Activated CD8-positive, alpha-beta memory T cell treated with anti-CD3 and anti-CD28 coated beads for 48 hours (primary cell): Measurements from ENCODE around the gene CPLANE2.
A peak's percentile ranks its signal among the peaks of the same experiment; 100 is the strongest.
"Not testable (repeated sequence)": the region's sequence is repeated elsewhere in the genome, so short reads cannot be mapped to it uniquely, and the experiment has no call there.

Source experiments
- DNase-seq, 3 experiments: peaks; one replicate each; pipeline ENCODE4 v3.0.0-alpha.2; 2020; ENCODE audit warnings: low read depth in 2 of 3, low spot score in 2 of 3

CPLANE2 gene

DNA sequence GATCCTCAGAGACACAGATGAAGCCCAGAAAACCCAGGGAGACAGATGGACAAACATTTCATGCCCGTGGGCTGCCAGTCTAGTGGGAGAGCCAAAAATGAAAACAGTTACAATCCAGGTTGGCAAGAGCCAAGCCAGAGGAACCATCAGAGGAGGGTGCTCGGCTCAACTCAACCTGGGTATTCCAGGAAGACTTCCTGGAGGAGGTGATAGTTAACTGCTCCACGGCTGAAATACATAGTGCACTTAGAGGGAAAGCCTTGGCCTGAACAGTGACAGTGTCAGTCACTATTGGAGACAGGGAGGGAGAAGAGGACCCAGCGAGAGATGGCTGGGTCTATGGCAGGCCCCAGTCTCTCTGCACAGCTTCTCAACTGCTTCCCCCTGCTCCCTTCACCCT, 26.4 kb downstream of the CPLANE2 start:
- no peak for DNase-seq

DNA sequence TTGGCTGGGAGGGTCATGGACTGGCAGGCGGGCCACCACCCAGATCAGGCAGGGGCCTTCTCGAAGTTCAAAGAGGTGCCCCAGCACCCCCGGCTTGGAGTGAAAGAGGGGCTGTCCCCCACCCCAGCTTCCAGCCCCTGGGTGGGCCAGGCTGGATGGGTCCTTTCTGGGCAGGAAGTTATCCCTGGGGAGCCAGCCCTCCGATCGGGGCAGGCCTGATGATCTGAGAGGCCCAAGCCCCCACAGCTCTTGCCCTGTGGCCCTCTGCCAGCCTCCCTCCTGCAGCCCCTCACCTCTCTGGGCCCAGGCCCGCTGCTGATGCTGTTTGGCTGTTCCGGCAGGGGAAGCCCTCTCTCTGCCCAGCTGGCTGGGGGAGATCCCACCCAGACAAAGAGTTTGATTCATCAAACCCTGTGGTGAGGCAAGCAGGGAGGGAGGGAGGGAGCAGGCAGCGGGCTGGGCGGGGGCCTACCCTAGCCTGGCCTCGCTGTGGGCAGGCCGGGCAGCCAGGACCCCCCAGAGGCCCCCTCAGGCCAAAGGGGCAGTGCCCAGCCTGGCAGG, 27.1 kb downstream of the CPLANE2 start:
- no peak for DNase-seq

DNA sequence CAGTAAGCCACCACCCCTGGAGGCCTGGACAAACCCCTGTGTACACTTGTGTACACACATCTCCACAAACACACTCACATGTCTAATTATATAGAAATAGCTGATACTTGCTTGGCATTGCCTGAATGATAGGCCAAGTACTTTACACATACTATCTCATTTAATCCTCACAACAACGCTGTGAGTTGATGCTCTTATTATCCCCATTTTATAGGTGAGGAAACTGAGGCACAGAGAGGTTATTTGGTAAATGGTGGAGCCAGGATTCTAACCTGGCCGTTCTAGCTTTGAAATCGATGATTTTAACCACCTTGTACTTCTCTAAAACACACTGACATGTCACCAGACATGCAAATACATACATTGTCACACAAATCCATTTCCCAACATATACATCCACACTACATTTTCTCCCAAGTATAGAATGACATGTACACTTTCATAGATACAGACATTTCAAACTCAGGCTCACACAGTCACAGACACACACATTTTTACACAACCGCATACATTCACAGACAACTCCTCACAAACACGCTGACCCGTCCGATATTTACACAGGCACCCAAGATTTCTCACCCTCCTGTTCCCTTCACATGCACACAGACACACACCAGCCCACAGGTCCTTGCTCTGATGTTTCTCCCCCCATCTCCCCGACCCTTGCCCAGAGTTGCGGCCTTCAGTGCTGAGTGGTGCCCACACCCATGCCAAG, 27.7 kb downstream of the CPLANE2 start:
- no peak for DNase-seq

DNA sequence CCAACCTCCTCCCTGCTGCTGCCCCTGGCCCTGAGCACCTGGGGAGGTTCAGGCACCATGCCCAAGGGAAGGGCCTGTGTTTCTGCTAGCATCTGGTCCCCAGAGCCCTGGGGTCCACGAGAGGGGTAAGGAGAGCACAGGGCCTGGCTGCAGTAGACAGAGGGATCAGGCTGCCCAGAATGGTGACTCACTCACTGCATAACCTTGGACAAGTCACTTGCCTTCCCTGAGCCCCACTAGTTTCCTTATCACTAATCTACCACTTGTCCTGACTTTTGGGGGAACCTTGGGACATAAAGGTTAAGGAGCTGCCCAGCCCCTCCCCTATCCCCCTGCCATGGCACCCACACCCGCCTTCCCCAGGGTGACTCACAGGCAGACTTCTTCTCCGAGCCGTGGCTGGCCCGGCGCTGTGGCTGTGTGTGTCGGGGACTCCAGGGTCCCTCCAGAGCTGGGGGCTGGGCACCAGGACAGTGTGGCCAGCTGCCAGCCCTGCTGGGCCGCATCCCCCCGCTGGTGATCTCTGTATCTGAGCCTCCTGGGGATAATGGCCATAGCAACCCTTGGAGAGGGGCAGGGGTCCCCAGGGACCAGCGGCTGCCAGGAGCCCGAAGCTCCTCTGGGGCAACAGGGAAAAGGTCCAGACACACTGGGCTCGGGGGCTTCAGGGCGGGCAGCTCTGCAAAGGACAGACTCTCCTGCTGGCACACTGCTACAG, 28.6 kb downstream of the CPLANE2 start:
- DNase-seq, result no peak

DNA sequence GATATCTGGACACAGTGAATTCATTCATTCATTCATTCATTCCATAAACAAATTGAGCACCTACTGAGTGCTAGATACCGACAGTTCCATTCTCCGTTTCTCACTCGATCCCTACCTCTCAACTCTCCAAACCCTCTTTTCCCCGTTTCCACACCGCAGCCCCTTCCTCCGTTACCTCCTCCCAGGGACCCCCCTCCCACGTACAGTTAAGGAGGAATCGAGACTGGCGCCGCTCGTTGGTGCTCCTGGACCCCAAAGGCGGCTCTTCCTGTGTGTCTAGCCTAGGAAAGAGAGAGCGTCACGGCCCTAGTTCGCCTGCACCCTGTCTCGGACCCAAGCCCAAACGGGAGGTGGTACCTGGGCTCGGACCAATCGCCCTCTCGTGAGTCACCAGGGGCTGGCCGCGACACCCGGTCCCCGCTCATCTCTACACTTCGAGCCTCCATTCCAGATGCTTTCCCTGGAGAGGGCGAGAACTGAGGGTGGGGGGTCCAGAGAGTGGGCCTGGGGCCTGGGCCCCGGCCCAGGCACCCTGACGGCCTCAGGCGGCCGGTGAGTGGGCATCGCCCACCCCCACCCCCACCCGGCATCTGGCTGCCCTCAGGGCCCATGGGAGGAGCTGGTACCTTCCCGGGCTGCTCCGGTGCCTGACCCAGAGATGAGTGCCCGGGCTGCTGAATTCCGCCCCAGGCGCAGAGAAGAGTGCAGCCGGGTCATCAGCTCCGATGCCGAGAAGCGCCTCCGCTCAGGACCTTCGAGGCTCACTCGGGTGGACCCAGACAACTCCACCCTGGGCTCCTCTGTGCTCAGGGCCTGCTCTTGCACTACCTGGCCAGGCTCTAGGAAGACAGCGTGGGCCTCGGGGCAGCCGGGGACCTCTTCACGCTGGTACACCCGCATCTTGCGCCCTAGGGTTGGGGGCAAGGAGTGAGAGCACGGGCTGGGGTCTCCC, 29.4 kb downstream of the CPLANE2 start:
- DNase-seq, result no peak

DNA sequence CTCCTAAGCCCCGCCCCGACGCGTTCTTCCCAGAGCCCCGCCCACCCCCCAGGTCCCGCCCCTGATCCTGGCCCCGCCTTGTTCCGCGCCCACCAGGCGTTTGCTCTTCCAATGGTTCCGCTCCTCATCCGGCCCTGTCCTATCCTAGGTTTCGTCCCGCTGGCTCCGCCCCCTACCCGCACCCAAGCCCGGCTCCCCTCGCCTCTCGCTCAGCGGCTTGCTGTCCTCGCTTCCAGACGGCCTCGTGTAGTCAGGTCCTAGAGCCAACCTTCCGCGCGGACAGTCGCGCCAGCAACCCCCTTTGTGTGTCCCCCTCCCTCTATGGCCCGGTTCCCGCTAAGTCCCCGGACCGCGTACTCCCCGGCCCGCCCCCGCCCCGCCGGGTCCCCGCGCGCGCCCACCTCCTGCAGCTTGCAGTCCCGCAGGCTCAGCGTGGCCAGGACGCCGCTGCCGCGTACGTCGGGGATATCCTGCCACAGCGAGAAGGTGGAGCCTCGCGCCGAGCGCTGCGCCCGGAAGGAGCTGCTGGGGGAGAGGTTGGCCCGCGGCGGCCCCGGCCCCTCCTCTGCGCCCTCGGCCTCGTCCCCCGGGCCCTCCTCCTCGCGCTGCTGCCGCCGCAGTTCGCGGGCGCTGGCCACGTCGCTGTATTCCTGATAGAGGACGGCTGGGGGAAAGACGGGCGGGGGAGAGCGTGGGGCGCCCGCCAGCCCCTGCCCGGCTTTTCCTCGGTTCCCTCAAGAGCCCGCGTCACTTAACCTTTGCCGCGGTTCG, 30.3 kb downstream of the CPLANE2 start:
- peak; percentile 78 to 84 (median 81) for DNase-seq

DNA sequence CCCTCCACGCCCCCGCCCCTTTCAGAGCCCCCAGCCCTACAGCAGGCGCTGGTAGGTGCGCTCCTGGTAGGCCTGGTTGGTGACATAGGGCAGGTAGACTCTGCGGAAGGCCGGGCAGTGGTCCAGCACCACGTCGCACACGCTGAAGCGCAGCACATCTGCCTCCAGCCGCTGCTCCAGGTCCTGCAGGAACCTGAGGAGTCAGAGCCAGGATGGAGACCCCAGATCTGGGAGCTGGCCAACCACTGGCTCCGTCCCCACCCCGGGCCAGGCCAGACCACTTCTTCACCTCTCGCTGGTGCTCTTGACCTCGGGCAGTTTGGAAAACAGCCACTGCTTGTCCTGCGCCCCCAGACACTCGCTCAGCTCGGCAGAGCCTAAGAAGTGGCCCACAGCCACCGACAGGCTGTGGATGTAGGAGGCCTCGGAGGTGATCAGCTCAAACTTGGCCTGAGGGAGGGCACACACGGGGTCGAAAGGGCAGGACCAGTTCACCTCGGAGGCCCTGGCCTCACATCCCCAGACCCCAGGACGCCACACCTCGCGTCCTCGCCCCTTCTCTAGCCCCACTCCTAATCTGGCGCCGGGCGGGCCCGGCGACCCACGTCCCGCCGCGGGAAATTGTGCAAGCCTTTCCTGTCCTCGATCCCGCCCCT, 31.0 kb downstream of the CPLANE2 start:
- no peak for DNase-seq

DNA sequence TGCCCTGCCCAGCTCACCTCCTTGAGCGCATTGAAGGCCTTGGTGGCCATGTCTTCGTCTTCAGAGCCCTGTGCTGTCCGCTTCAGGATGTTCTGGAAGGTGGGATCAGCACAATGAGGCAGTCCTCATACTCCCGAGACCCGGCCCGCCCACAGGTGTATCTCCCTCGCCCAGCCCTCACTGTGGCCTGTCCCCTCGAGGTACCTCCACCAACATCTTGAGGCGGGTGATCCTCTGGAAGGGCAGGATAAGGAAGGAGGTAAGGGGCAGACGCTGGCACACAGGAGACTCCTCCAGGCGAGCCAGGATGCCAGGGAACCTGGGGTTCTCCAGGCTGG, 31.7 kb downstream of the CPLANE2 start:
- no peak for DNase-seq

DNA sequence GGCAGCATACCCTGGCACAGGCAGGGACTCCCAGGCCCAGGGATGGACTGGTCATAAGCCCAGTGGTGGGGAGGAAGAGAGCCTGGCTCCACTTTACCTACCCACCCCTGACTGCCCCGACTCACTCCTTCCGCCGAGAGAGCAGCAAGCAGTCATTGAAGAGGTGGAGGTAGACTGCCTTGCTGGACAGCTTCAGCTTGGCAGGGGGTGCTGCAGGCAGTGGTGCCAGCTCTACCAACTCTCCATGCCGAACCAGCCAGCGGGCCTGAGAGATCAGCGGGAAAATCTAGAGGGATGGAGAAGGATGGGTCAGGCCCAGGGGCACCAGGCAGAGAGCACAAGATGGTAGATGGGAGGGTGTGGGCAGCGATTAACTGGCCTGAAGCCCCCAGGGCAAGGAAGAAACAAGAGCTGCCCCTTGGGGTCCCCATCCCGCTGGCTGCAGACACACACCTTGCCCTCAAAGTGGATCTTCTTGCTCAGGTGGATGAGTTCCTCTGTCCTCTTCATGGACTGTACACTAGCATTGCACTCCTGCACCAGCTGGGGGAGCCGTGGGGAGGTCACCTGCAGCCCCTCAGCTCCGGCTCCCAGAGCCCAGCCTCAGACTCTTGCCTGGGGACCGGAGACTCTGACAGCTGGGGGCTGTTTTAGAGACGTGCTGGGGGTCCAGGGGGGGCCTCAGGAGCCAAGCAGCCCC, 32.2 kb downstream of the CPLANE2 start:
- DNase-seq, result no peak

DNA sequence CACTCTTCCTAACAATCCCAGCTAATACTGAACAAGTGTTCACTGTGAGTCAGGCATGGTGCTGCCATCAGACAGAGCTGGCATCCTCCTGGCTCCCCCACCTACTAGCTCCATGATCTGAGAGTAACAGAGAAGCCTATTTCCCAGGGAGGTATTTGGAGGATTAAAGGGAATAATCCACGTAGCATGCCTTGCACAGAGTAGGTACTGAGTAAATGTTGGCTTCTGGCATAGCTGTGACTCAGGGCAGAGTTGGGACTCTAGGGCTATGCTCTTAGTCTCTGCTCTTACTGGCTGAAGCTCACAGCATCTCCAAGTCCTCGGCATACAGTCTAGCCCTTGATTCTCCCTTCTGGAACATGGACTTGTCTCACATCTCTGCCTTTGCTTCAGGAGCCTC, 32.8 kb downstream of the CPLANE2 start:
- no peak for DNase-seq

DNA sequence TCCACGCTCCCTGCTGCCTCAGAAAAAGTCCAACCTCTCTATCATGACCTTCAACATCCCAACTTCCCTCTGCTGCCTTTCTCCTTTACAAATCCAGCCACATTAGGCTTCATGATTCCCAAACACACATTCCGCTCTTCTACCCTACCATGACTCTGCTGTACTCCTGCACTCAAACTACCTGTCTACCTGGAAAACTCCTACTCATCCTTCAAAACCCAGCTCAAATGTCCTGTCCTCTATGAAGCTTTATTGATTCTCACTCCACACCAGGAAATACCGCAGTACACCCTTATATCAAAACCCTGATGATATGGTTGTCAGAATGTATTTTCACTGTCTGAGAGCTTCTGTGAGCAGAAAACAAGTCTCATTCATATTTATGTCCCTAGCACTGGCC, 33.4 kb downstream of the CPLANE2 start:
- DNase-seq, result no peak

DNA sequence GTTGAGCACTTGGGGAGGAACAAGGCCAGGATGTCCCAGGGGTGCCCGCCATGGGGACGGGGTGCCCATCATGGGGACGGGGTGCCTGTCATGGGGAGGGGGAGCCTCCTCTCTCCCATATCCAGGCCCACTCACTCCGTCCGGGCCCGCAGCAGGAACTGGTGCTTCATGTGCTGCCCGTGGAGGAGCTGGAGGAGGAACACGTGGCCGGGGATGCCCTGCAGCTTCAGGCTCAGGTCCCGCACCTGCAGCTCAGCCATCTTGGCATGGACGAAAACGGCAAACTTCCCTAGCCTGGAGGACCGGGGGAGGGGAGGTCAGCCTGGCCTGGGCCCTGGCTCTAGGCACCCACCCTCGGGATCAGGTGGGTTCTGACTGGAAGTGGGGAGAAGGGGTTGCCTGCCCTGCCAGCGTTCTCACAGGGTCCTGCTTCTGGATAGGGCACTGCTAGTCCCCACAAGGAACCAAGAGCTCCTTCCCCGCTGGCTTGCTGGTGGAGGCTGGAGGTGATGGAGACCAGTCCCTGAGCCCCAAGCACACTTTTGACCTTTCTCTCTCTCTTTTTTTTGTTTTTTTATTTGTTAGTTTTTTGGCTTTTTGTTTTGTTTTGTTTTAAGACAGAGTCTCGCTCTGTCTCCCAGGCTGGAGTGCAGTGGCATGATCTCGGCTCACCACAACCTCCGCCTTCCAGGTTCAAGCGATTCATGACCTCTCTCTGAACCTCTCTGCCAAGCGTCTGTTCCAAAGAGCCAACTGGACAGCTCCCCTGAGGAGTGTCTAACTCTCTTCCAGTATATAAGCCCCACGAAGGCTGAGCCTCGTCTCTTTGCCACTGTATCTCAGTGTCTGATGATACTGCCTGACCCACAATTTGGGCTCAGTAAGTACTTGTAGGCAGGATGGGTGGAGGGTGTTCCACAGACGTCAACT, 34.4 kb downstream of the CPLANE2 start:
- no peak for DNase-seq

DNA sequence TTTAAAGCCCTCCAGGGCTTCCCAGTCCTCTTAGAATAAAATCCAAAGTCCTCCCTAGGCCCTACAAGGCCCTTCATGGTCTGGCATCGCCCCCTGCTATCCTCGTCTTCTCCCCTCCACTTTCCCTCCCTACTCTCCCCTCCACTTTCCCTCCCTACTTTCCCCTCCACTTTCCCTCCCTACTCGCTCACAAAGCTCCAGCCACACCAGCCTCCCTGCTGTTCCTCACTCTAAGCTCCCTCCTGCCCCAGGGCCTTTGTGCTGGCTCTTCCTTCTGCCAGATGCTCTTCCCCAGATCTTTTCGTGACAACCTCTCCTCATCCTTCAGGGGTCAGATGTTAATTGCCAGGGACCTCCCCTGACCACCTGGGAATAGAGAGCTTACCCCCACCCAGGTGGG, 37.3 kb downstream of the CPLANE2 start:
- no peak for DNase-seq

DNA sequence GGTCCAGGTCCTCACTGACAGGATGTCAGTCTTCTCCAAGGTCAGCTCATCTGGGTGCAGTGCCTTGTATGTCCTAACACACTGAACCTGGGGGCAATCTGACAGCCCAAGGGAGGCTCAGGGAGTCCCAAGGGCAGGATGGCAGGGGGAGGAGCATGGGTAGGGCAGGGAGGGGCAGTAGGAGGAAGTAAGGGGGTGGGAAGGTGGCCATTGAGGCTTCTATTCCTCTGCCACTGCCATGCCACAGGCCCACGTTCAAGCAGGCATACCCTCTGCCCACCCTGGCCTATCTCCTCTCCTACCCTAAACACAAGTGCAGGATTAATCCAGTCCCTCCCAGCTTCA, 37.9 kb downstream of the CPLANE2 start:
- no peak for DNase-seq

DNA sequence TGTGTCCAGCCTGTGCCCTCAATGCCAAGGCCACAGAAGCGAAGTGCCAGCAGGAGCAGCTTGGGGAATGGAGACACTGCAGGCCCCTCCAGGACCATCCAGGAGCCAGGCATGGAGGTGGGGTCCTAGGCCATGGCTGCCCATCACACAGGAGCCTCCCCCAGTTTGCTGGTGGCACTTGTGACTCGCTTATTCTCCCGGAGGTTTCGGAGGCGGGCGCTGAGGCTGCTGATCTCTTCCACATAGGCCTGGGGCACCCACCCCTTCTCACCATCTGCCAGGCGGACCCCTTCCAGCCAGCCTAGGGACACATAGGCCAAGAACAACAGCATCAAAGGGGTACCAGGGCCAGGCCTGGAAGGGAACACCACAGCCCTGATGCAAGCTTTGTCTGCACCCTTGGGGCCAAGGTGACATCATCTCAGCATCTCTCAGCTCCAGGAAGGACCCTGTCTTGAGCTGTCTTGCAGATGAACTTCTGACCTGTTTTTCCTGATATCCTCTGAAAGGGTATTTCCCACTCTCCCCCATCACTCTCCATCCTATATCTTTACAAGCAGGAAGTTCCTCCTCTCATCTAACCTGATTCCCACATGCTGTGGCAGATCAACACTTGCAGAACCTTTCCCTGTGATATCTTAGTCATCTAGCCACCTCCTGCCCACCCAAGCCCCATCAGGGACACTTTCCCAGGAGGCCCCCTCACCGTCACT, 38.4 kb downstream of the CPLANE2 start:
- DNase-seq, result no peak

DNA sequence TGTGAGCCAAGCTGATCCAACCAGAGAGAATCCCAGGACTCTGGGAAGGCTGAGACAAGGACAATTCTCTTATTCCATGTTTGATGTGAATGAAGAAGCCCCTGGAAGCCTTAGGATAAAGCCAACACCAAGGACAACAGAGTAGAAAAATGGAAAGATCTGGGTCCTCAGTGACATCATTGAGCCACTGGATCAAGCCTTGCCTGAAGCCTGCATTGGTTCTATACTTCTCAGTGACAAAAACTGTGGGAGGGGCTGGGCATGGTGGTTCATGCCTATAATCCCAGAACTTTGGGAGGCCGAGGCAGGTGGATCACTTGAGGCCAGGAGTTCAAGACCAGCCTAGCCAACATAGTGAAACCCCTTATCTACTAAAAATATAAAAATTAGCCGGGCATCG, 40.1 kb downstream of the CPLANE2 start:
- DNase-seq, result no peak

DNA sequence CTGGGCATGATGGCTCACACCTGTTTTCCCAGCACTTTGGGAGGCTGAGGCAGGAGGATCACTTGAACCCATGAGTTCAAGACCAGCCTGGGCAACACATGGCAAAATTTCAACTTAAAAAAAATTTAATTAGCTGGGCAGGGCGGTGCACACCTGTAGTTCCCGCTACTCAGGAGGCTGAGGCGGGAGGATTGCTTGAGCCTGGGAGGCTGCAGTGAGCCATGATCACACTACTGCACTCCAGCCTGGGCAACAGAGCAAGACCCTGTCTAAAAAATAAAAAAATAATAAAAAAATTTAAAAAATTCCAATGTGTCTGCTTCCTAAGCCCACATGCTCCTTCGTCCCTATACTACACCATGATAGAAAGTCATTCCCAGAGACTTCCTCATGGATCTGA, 40.8 kb downstream of the CPLANE2 start:
- not testable (repeated sequence) for DNase-seq

DNA sequence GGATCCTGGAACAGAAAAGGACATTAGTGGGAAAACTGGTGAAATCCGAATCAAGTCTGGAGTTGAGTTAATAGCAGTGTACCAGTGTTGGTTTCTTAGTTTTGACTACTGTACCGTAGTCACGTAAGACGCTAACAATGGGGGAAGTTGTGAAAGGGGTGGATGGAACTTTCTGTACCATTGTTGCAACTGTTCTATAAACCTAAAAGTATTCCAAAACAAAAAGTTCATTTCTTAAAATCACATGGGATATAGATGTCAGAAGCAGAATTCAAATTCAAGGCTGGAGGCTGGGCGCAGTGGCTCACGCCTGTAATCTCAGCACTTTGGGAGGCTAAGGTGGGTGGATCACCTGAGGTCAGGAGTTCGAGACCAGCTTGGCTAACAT, 41.5 kb downstream of the CPLANE2 start:
- no peak for DNase-seq
